ENCODE measurements around the gene XRCC2. TPM values are rescaled to one million over a fixed set of nuclear protein-coding genes. Genes with fewer than 3 reads are reported as not detected.
"Not testable (repeated sequence)": the region's sequence is repeated elsewhere in the genome, so short reads cannot be mapped to it uniquely, and the experiment has no call there.

XRCC2 gene
- total RNA-seq, 3 donors from 2014 or later (not counting 1 experiment from before 2014, with no cell fraction given) = 1.0 to 1.3 (median 1.2) TPM

DNA sequence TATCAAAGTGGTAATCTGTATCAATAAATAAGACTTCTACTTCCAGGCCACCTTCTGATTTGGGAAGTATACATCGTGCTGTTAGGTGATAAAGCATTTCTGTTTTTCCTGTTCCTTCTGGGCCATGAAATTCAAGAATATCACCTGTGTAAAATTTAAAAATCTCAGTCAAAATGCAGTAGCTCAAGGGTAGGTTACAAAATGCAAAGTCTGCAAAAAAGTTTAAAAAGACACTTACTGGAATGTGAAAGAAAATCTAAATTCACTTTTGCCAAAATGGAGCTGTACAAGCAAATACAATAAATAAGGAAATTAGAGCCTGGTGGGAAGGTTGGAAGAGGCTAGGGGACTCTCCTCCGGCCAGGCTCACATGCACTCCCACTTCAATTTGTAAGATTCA is 26.7 kb downstream of the XRCC2 start:
- no peaks in the 10 kb centered on the region for H3K27me3 ChIP-seq (ENCODE audit: control insufficient read depth, insufficient read depth, low read length)
- H3K36me3 ChIP-seq (ENCODE audit: control insufficient read depth, insufficient read depth, low read length) = no peaks in the 10 kb centered on the region
- Mint-ChIP-seq H3K27me3 (ENCODE audit: low read depth in 2 of 2) (no peaks in the 10 kb centered on the region), H3K36me3 (no peaks in the 10 kb centered on the region), H3K9me3 (no peaks in the 10 kb centered on the region), H3K4me1 (no peaks in the 10 kb centered on the region), H3K27ac (no peak overlapping the region), H3K4me3 (no peak overlapping the region)
- no peaks in the 10 kb centered on the region for H3K9me3 ChIP-seq (ENCODE audit: control insufficient read depth, insufficient read depth, low read length)
- WGBS (ENCODE audit: insufficient coverage) = 71% methylated on average over 1 of the region's 2 CpGs
- no peak overlapping the region for H3K27ac ChIP-seq (ENCODE audit: low read length)
- no peak overlapping the region for H3K4me3 ChIP-seq (ENCODE audit: low read length)
- no peak for TF ChIP-seq CTCF (IDR thresholded peaks at IDR 0.05)
- intact Hi-C loops (cut with micrococcal nuclease) = no loop called here
- DNase-seq (no peak), ATAC-seq (no peak)
- H3K4me1 ChIP-seq (ENCODE audit: control insufficient read depth, insufficient read depth, low read length) = no peaks in the 10 kb centered on the region

DNA sequence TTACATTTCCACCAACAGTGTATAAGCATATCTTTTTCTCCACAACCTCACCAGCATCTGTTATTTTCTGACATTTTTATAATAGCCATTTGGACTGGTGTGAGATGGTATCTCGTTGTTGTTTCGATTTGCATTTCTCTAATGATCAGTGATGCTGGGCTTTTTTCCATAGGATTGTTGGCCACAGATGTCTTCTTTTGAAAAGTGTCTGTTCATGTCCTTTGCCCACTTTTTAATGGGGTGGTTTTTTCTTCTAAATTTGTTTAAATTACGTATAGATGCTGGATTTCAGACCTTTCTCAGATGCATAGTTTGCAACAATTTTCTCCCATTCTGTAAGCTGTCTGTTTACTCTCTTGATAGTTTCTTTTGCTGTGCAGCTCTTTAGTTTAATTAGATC is 28.9 kb downstream of the XRCC2 start:
- no peaks in the 10 kb centered on the region for H3K27me3 ChIP-seq (ENCODE audit: control insufficient read depth, insufficient read depth, low read length)
- H3K4me3 ChIP-seq (ENCODE audit: low read length) = no peak overlapping the region
- Mint-ChIP-seq H3K36me3 (no peaks in the 10 kb centered on the region), H3K27me3 (ENCODE audit: low read depth in 2 of 2) (no peaks in the 10 kb centered on the region), H3K9me3 (no peaks in the 10 kb centered on the region), H3K4me1 (no peaks in the 10 kb centered on the region), H3K4me3 (no peak overlapping the region), H3K27ac (no peak overlapping the region)
- no peak overlapping the region for H3K27ac ChIP-seq (ENCODE audit: low read length)
- no peak for TF ChIP-seq CTCF (IDR thresholded peaks at IDR 0.05)
- H3K36me3 ChIP-seq (ENCODE audit: control insufficient read depth, insufficient read depth, low read length) = no peaks in the 10 kb centered on the region
- ATAC-seq (no peak), DNase-seq (no peak)
- WGBS (ENCODE audit: insufficient coverage) = 100% methylated on average over 3 of the region's 3 CpGs
- intact Hi-C loops (cut with micrococcal nuclease) = no loop called here
- no peaks in the 10 kb centered on the region for H3K9me3 ChIP-seq (ENCODE audit: control insufficient read depth, insufficient read depth, low read length)
- no peaks in the 10 kb centered on the region for H3K4me1 ChIP-seq (ENCODE audit: control insufficient read depth, insufficient read depth, low read length)

- WGBS (ENCODE audit: insufficient coverage) = 99% methylated on average over 8 of the region's 11 CpGs
- H3K27ac Mint-ChIP-seq; H3K36me3 Mint-ChIP-seq; H3K4me1 Mint-ChIP-seq; H3K36me3 ChIP-seq (ENCODE audit: control insufficient read depth, insufficient read depth, low read length); H3K4me3 Mint-ChIP-seq; intact Hi-C loops (cut with micrococcal nuclease); DNase-seq; H3K27me3 Mint-ChIP-seq (ENCODE audit: low read depth in 2 of 2); H3K9me3 ChIP-seq (ENCODE audit: control insufficient read depth, insufficient read depth, low read length); H3K27me3 ChIP-seq (ENCODE audit: control insufficient read depth, insufficient read depth, low read length); H3K4me3 ChIP-seq (ENCODE audit: low read length); H3K9me3 Mint-ChIP-seq; ATAC-seq; H3K4me1 ChIP-seq (ENCODE audit: control insufficient read depth, insufficient read depth, low read length); H3K27ac ChIP-seq (ENCODE audit: low read length): not testable (repeated sequence)
Measured at GRCh38 chr7:152646579-152646978, 29.4 kb downstream of the XRCC2 start.

DNA sequence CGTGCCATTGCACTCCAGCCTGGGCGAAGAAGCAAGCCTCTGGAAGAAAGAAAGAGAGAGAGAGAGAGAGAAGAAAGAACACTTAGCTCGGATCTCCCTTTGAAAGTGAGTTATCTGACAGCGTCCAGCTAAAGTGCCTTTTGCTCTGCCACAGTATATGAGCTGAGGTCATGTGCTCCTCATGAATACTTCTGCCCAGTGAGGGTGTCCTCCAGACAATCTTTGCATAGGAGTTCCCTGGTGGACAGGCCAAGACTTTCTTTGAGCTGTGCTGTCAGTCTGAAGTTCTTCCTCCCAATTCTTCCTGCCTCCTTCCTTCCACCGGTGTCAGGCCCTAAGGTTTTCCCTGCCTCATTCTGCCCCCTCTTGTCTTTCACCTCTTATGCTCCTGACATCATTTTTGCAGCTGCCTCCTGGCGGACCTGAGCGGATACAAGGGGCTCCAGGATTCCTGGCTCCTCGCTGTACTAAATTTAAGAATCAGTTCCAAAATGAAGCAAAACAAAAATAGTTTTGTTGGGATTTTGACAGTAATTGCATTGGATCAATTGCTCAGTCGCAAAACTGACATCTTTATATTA is 31.9 kb downstream of the XRCC2 start:
- Mint-ChIP-seq H3K9me3 (no peaks in the 10 kb centered on the region), H3K27ac (no peak overlapping the region), H3K4me3 (no peak overlapping the region), H3K4me1 (no peaks in the 10 kb centered on the region), H3K27me3 (ENCODE audit: low read depth in 2 of 2) (no peaks in the 10 kb centered on the region), H3K36me3 (no peaks in the 10 kb centered on the region)
- Histone ChIP-seq H3K27me3 (ENCODE audit: control insufficient read depth, insufficient read depth, low read length) (no peaks in the 10 kb centered on the region), H3K4me3 (ENCODE audit: low read length) (no peak overlapping the region), H3K9me3 (ENCODE audit: control insufficient read depth, insufficient read depth, low read length) (no peaks in the 10 kb centered on the region), H3K4me1 (ENCODE audit: control insufficient read depth, insufficient read depth, low read length) (no peaks in the 10 kb centered on the region), H3K27ac (ENCODE audit: low read length) (no peak overlapping the region), H3K36me3 (ENCODE audit: control insufficient read depth, insufficient read depth, low read length) (no peaks in the 10 kb centered on the region)
- intact Hi-C loops (cut with micrococcal nuclease) = no loop called here
- ATAC-seq = no peak
- WGBS (ENCODE audit: insufficient coverage) = 91% methylated on average over 9 of the region's 9 CpGs
- DNase-seq = no peak
- no peak for TF ChIP-seq CTCF (IDR thresholded peaks at IDR 0.05)

Data from natural killer cell (primary cell).